Tibial artery (tissue), 4 donors: ENCODE results near the gene INHBB.

ENCODE experiments used
- DNase-seq, 2 donors: peaks; one replicate each; pipeline ENCODE4 v3.0.0-alpha.2; 2019
- H3K27ac ChIP-seq, 2 donors: fragments of 200-600 bp; sonication (generic) in 1 of 2; 1 replicate in 1 of 2; 2 replicates in 1 of 2; pipeline ENCODE4 v1.5.1; 2018 to 2019; ENCODE audit warnings: mild to moderate bottlenecking in 1 of 2
- H3K27me3 ChIP-seq, 2 donors: fragments of 200-600 bp; sonication (generic) in 1 of 2; one replicate each; pipeline versions ENCODE4 v1.5.1 to v1.6.0; 2016 to 2019
- H3K36me3 ChIP-seq, 3 donors: fragments of 200-600 bp; sonication (generic) in 2 of 3; one replicate each; pipeline ENCODE4 v1.5.1; 2016 to 2019; ENCODE audit warnings: mild to moderate bottlenecking in 2 of 3
- H3K4me1 ChIP-seq, 4 donors: fragments of 200-600 bp; sonication (generic) in 2 of 4; 1 replicate in 3 of 4; 2 replicates in 1 of 4; pipeline ENCODE4 v1.5.1; 2016 to 2019
- H3K4me3 ChIP-seq, 2 donors: fragments of 200-600 bp; sonication (generic) in 1 of 2; 1 replicate in 1 of 2; 2 replicates in 1 of 2; pipeline ENCODE4 v1.5.1; 2018 to 2019; ENCODE audit warnings: mild to moderate bottlenecking in 2 of 2
- H3K9me3 ChIP-seq, 3 donors: fragments of 200-600 bp; sonication (generic) in 1 of 3; one replicate each; pipeline ENCODE4 v1.5.1; 2016 to 2019
- CTCF ChIP-seq, 2 experiments: fragments of 200-600 bp in 1 of 2; fragments of 450-650 bp in 1 of 2; IDR thresholded peaks; one replicate each; pipeline ENCODE4 v1.5.1; 2017 to 2019; ENCODE audit warnings: antibody characterized with exemption in 2 of 2, mild to moderate bottlenecking in 1 of 2, moderate library complexity in 1 of 2
- intact Hi-C: fragments of 100-400 bp; cut with DNase I; formaldehyde crosslinking; loops from one replicate; pipeline ENCODE4 v1.15.0; 2023; ENCODE audit warnings: low total_unique reads

Gene INHBB

GRCh38 chr2:120345608-120346007 lies 328 bp upstream of the INHBB start:
- peaks cover 0 to 38% of the 10 kb centered on the region in 2 donors for H3K27me3 ChIP-seq
- intact Hi-C loops, result loop anchor here (2.0 to 10.0 kb wide), 3 partner anchors 192 to 729 kb away; no protein-coding TSS in a partner anchor
- no peak for DNase-seq
- H3K36me3 ChIP-seq, result peaks cover 0 to 18% (median 13%) of the 10 kb centered on the region in 3 donors
- no peaks in the 10 kb centered on the region for H3K9me3 ChIP-seq
- H3K27ac ChIP-seq, result peak overlapping the region; percentile 80 to 82
- peak overlapping the region; percentile 57 to 78 for H3K4me3 ChIP-seq
- H3K4me1 ChIP-seq, result peaks cover 0 to 45% (median 38%) of the 10 kb centered on the region in 4 donors
- no peak for TF ChIP-seq CTCF (IDR thresholded peaks at IDR 0.05)

GRCh38 chr2:120346667-120347358 lies 877 bp downstream of the INHBB start:
- no peaks in the 10 kb centered on the region for H3K9me3 ChIP-seq
- peaks cover 0 to 25% of the 10 kb centered on the region in 2 donors for H3K27me3 ChIP-seq
- no peak for TF ChIP-seq CTCF (IDR thresholded peaks at IDR 0.05)
- intact Hi-C loops, result loop anchor here (5.0 to 10.0 kb wide), 2 partner anchors 190 to 728 kb away; no protein-coding TSS in a partner anchor
- DNase-seq, result no peak
- peak overlapping the region; percentile 50 to 62 for H3K27ac ChIP-seq
- peaks cover 0 to 45% (median 38%) of the 10 kb centered on the region in 4 donors for H3K4me1 ChIP-seq
- peaks cover 0 to 23% (median 13%) of the 10 kb centered on the region in 3 donors for H3K36me3 ChIP-seq
- peak overlapping the region; percentile 57 to 78 for H3K4me3 ChIP-seq

GRCh38 chr2:120347396-120348060 lies 1.6 kb downstream of the INHBB start:
- intact Hi-C loops, result loop anchor here (5.0 to 10.0 kb wide), 2 partner anchors 190 to 727 kb away; no protein-coding TSS in a partner anchor
- TF ChIP-seq CTCF (IDR thresholded peaks at IDR 0.05), result no peak
- Histone ChIP-seq H3K4me3 (peak overlapping the region; percentile 57 to 78), H3K36me3 (peaks cover 0 to 23% (median 13%) of the 10 kb centered on the region in 3 donors), H3K9me3 (no peaks in the 10 kb centered on the region), H3K4me1 (peaks cover 0 to 45% (median 38%) of the 10 kb centered on the region in 4 donors), H3K27ac (peak overlapping the region; percentile 50 to 62), H3K27me3 (peaks cover 0 to 20% of the 10 kb centered on the region in 2 donors)
- no peak for DNase-seq

- Histone ChIP-seq H3K4me3 (no peak overlapping the region), H3K27me3 (peaks cover 0 to 14% of the 10 kb centered on the region in 2 donors), H3K27ac (no peak overlapping the region), H3K4me1 (peaks cover 0 to 40% (median 34%) of the 10 kb centered on the region in 4 donors), H3K36me3 (peaks cover 0 to 23% (median 13%) of the 10 kb centered on the region in 3 donors), H3K9me3 (no peaks in the 10 kb centered on the region)
- no peak for DNase-seq
- no peak for TF ChIP-seq CTCF (IDR thresholded peaks at IDR 0.05)
- intact Hi-C loops, result loop anchor here (5.0 to 10.0 kb wide), 2 partner anchors 189 to 727 kb away; no protein-coding TSS in a partner anchor
Observed at GRCh38 chr2:120348134-120348736, 2.3 kb downstream of the INHBB start.

GRCh38 chr2:120348737-120349439 lies 3.0 kb downstream of the INHBB start:
- Histone ChIP-seq H3K36me3 (peaks cover 0 to 23% (median 13%) of the 10 kb centered on the region in 3 donors), H3K27ac (no peak overlapping the region), H3K9me3 (no peaks in the 10 kb centered on the region), H3K4me3 (no peak overlapping the region), H3K27me3 (peaks cover 0 to 7% of the 10 kb centered on the region in 2 donors), H3K4me1 (peaks cover 0 to 33% (median 27%) of the 10 kb centered on the region in 4 donors)
- intact Hi-C loops, result loop anchor here (5.0 to 10.0 kb wide), 2 partner anchors 188 to 726 kb away; no protein-coding TSS in a partner anchor
- TF ChIP-seq CTCF (IDR thresholded peaks at IDR 0.05), result no peak
- no peak for DNase-seq
